ENCODE measurements around the gene SPATA6.

DNA sequence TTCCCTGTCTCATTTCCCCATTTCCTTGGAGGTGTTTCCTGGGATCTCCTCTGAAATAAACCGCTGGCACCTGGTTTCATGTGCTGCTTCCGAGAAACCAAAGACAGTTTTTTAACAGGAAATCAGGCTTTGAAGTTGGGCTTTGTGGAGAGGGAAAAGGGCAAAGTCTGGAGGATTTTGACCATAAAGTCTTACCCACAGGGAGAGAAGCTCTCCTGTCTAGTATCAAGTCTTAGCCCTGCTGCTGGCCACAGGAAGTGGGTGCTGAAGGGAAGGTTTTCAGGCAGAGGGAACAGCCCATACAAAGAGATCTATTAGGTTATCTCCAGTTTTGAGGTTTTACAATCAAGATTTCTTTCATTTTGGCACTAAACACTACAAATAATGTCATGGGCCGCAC lies 220.2 kb downstream of the SPATA6 start:
- TF ChIP-seq, protein P1, sequence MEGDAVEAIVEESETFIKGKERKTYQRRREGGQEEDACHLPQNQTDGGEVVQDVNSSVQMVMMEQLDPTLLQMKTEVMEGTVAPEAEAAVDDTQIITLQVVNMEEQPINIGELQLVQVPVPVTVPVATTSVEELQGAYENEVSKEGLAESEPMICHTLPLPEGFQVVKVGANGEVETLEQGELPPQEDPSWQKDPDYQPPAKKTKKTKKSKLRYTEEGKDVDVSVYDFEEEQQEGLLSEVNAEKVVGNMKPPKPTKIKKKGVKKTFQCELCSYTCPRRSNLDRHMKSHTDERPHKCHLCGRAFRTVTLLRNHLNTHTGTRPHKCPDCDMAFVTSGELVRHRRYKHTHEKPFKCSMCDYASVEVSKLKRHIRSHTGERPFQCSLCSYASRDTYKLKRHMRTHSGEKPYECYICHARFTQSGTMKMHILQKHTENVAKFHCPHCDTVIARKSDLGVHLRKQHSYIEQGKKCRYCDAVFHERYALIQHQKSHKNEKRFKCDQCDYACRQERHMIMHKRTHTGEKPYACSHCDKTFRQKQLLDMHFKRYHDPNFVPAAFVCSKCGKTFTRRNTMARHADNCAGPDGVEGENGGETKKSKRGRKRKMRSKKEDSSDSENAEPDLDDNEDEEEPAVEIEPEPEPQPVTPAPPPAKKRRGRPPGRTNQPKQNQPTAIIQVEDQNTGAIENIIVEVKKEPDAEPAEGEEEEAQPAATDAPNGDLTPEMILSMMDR (IDR thresholded peaks at IDR 0.05; ENCODE audit: low read depth, low read length): no peak
- TF ChIP-seq MYC (IDR thresholded peaks at IDR 0.05; ENCODE audit: low read depth, low read length): no peak
- TF ChIP-seq, protein P2, sequence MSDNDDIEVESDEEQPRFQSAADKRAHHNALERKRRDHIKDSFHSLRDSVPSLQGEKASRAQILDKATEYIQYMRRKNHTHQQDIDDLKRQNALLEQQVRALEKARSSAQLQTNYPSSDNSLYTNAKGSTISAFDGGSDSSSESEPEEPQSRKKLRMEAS (IDR thresholded peaks at IDR 0.05; ENCODE audit: low read depth, low read length): no peak
- no peak for TF ChIP-seq POLR2A (IDR thresholded peaks at IDR 0.05; ENCODE audit: extremely low read depth, insufficient read length)
